ENCODE data around the gene ALDH6A1.
"Not testable (repeated sequence)": the region's sequence is repeated elsewhere in the genome, so short reads cannot be mapped to it uniquely, and the experiment has no call there.

The ALDH6A1 gene

GRCh38 chr14:74084277-74085046 lies at the start of gene ALDH6A1, which contains the start of gene LIN52:
TSS of gene ALDH6A1 (minus strand) at chr14:74084453. CDS start at chr14:74084394, 59 bp downstream.
TSS of gene LIN52 (plus strand) at chr14:74084956. CDS start at chr14:74084975, 19 bp downstream.
- DNase-seq (ENCODE audit: low spot score), result peak; percentile 99

DNA sequence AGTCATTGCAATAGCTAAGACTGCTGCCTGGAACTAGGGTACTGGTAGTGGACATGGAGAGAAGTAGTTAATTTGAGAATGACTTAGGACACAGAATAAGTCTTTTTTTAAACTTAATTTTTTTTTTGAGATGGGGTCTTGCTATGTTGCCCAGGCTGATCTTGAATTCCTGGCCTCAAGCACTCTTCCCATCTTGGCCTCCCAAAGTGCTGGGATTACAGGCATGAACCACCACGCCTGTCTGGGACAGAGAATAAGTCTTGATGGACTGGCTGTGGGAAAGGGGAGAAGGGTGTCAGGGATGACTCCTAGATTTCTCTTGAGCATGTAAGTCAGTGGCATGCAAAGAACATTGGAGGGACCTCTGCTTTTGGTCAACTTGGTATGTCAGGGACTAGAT lies 43.4 kb upstream of the ALDH6A1 start:
- DNase-seq (ENCODE audit: low spot score), result no peak

DNA sequence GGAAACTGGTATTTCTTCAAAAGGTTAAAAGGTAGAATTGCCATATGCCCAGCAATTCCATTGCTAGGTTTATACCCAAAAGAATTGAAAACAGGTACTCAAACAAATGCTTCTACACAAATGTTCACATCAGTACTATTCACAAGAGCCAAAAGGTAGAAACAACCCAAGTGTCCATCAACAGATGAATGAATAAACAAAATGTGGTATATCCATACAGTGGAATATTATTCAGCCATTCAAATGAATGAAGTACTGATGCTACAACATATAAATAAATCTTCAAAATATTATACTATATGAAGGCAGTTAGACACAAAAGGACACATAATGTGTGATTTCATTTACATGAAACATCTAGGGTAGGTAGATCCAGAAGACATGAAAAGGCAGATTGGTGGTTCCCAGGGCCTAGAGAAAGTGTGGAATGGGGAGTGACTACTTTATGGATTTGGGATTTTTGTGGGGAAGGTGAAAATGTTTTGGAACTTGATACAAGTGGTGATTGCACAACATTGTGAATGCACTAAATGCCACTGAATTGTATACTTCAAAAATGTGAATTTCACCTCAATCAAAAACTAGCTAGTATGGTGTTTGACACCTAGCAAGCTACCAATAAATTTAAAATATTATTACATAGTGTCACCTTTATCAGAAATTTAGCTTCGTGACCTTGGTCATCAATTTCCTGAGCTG lies 42.2 kb upstream of the ALDH6A1 start:
- no peak for DNase-seq (ENCODE audit: low spot score)

- not testable (repeated sequence) for DNase-seq (ENCODE audit: low spot score)
Measured at GRCh38 chr14:74125487-74125886, 41.2 kb upstream of the ALDH6A1 start.

DNA sequence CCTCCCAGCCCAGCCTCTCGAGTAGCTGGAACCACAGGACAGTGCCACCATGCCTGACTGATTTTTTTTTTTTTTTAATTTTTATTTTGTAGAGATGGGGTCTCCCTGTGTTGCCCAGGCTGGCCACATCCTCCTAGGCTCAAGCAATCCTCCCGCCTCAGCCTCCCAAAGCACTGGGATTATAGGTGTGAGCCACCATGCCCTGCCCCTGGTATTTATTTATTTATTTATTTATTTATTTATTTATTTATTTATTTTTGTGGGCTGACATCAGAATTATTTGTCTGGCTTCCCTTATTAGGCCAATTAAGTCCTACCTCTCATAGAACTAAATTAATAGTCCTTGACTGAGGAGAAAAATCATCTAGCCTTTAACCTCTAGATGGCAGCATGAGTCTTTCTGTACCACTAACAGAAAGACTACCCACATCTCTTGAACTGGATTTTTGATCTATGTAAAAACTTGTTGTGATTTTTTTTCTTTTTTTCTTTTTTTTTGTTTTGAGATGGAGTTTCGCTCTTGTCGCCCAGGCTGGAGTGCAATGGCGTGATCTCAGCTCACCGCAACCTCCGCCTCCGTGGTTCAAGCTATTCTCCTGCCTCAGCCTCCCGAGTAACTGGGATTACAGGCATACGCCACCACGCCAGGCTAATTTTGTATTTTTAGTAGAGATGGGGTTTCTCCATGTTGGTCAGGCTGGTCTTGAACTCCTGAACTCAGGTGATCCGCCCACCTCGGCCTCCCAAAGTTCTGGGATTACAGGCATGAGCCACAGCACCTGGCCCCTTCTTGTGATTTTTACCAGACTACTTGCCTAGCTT lies 27.4 kb upstream of the ALDH6A1 start:
- peak; percentile 57 for DNase-seq (ENCODE audit: low spot score)

DNA sequence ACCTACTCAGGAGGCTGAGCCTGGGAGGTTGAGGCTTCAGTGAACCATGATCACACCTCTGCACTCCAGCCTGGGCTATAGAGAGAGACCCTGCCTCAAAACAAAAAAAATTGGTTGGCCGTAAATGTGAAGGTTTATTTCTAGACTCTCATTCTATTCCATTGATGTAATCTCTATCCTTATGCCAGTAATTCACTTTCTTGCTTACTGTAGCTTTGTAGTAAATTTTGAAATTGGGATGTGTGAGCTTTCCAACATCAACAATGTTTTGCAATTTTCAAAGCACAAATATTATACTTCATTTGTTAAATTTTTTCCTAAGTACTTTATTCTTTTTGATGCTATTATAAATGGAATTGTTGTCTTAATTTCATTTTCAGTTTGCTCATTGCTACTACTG lies 25.1 kb upstream of the ALDH6A1 start:
- DNase-seq (ENCODE audit: low spot score), result no peak

DNA sequence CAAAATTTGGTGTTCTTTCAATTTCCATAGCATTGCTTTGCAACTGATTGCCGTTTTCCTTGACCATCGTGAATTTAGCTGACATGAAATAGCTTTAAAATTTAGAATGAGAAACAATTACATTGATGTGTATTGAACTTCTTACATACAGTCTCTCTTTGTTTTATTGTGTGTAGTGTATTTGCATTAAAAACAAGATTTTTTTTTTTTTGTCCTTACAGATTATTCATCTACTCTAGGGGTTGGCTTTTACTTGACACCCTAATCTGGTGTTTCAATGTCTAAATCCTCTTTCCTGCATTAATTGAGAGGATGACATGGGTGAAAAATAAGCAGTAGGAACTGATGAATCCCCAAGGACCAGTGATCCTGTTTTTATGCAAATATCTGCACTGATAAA lies 21.1 kb upstream of the ALDH6A1 start:
- no peak for DNase-seq (ENCODE audit: low spot score)

DNA sequence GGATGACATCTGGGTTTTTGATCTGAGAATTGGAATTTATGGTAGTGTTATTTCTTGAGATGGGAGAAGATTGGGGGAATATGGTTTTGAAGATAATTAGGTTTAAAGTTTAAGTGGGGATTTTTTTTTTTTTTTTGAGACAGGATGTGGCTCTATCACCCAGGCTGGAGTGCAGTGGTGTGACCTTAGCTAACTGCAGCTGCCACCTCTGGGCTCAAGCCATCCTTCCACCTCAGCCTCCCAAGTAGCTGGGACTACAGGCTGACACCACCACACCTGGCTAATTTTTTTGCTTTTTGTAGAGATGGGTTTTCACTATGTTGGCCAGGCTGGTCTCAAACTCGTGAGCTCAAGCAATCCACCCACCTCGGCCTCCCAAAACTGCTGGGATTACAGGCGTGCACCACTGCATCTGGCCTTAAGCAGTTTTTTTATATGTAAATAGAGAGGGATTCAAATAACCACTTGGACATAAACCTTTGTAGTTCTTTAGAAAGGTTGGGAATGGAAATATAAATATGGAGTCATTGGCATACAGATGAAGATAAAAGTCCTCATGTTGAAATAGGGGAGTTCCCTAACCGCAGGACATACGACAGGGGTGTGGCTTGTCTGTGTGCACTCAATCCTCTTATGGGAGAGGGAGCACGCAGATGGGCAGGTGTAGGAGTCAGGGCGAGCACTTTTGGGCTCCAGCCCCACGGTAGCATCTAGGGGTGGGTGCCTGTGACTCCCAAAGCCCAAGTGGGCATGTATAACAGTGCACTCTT lies 5.2 kb upstream of the ALDH6A1 start:
- no peak for DNase-seq (ENCODE audit: low spot score)

DNA sequence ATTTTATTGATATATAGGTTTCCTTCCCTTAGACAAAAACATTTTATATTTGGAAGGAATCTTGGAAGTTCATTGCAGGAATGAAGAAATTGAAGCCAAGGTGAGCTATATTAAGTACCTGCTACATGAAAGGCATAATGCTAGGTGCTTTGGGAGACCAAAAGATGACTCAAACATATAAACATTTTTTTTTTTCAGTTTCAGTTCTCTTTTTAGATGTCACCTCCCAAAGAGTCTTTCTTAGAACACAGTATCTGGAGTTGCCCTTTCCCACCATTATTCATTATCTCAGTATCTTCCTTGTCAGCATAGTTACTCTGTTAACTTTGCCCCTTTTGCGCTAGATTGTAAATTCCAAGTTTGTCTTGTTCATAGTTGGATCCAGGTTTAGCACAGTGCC lies 1.6 kb upstream of the ALDH6A1 start:
- no peak for DNase-seq (ENCODE audit: low spot score)

- DNase-seq (ENCODE audit: low spot score), result no peak
Measured at GRCh38 chr14:74085047-74085637, 889 bp upstream of the ALDH6A1 start.

GRCh38 chr14:74083784-74084276 lies 423 bp downstream of the ALDH6A1 start:
- DNase-seq (ENCODE audit: low spot score), result no peak

DNA sequence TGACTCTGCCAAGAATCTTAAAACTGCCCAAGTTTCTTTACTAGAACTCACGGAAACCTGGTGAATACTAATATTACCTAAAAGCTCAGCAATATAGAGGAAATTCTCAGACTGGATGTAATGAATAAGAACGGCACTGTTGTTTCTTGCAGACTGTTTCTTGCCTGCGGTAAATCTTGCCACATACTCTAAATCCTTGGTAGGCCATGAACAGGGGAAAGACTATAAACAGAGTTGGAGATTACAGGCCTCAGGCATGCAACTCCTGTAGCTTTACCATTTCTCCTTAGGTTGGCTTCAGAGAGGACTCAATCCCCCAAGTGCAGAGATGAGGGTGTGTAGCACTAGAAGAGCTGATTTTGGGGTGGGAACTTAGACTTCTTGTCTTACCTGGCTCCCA lies 1.1 kb downstream of the ALDH6A1 start:
- DNase-seq (ENCODE audit: low spot score), result no peak

DNA sequence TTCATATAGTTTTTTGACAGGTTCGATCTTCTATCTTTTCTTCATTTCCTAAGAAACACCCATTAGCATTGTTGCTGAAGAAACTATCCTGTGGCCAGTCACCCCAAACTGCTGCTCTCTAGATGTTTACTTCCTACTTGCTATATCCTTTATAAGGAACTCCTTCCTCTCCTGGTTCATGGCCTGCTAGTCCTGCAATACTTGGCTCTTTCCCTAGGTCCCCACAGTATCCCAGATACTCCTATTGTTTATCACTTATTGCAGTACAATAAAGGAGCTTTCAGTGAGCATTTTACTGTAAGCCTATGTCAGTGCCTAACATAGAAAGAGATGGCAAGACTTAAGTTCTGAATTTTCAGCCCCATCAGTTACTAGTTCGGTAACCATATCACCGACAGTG lies 2.8 kb downstream of the ALDH6A1 start:
- DNase-seq (ENCODE audit: low spot score), result no peak

GRCh38 chr14:74080820-74081460 lies 3.3 kb downstream of the ALDH6A1 start:
- DNase-seq (ENCODE audit: low spot score), result no peak

DNA sequence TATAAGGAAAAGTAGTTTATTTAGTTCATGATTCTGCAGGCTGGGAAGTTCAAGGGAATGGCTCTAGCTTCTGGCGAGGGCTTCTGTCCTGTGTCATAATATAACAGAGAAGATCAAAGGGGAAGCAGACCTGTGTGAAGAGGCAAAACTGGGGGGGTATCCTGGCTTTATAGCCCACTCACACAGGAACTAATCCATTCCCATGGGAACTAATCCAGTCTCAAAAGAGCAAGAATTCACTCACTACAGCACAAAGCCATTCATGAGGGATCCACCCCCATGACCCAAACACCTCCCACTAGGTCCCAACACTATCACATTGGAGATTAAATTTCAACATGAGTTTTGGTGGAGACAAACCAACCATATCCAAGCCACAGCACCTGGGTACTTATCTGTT lies 6.9 kb downstream of the ALDH6A1 start:
- DNase-seq (ENCODE audit: low spot score), result no peak

GRCh38 chr14:74065746-74066575 lies 18.3 kb downstream of the ALDH6A1 start:
- no peak for DNase-seq (ENCODE audit: low spot score)

- DNase-seq (ENCODE audit: low spot score), result no peak
Measured at GRCh38 chr14:74064883-74065282, 19.4 kb downstream of the ALDH6A1 start.

GRCh38 chr14:74064426-74064825 lies 19.8 kb downstream of the ALDH6A1 start:
- no peak for DNase-seq (ENCODE audit: low spot score)

GRCh38 chr14:74062809-74063150 lies 21.5 kb downstream of the ALDH6A1 start:
- DNase-seq (ENCODE audit: low spot score), result no peak

All from LoVo (cell line).